ENCODE results near the gene MICAL1.

GRCh38 chr6:109477725-109478124 is 22.2 kb upstream of the MICAL1 start:
- TF ChIP-seq CTCF (IDR thresholded peaks at IDR 0.05) (no peak), POLR2AphosphoS5 (IDR thresholded peaks at IDR 0.05) (no peak)

All from stomach (tissue), 4 donors.